Natural killer cell (primary cell): ENCODE results near the gene ZNF358. TPM values are rescaled to one million over a fixed set of nuclear protein-coding genes. Genes with fewer than 3 reads are reported as not detected.
A peak's percentile ranks its signal among the peaks of the same experiment; 100 is the strongest.

Source experiments
- ATAC-seq, 3 donors: fragments of 150-1000 bp in 2 of 3; fragments of 200-7000 bp in 1 of 3; cut with Tn5 transposase; 1 replicate in 1 of 3; 2 replicates in 2 of 3; pipeline ENCODE4 v1.10.0; 2021; ENCODE audit warnings: mild to moderate bottlenecking in 2 of 3, moderate library complexity in 2 of 3
- DNase-seq, 2 donors: peaks; one replicate each; pipeline versions ENCODE4 v3.0.0 to v3.0.0-alpha.2; 2013 to 2021; ENCODE audit warnings: mixed read lengths in 1 of 2
- H3K27ac ChIP-seq: one replicate; pipeline ENCODE4 v1.5.1; 2013; ENCODE audit warnings: mild to moderate bottlenecking, low read length
- H3K27me3 ChIP-seq: one replicate; pipeline ENCODE4 v1.6.1; 2013; ENCODE audit warnings: low read length; ENCODE audit not compliant: control insufficient read depth, insufficient read depth
- H3K36me3 ChIP-seq: one replicate; pipeline ENCODE4 v1.6.1; 2013; ENCODE audit warnings: low read length; ENCODE audit not compliant: control insufficient read depth, insufficient read depth
- H3K4me1 ChIP-seq: one replicate; pipeline ENCODE4 v1.6.1; 2013; ENCODE audit warnings: low read length; ENCODE audit not compliant: control insufficient read depth, insufficient read depth
- H3K4me3 ChIP-seq: one replicate; pipeline ENCODE4 v1.5.1; 2013; ENCODE audit warnings: low read length
- H3K9me3 ChIP-seq: one replicate; pipeline ENCODE4 v1.6.1; 2013; ENCODE audit warnings: low read length; ENCODE audit not compliant: control insufficient read depth, insufficient read depth
- H3K27ac Mint-ChIP-seq, 2 donors: one replicate each; pipeline ENCODE4 v1.8.0; 2022; ENCODE audit warnings: mild to moderate bottlenecking in 2 of 2, mixed read lengths in 2 of 2, moderate library complexity in 1 of 2
- H3K27me3 Mint-ChIP-seq, 2 donors: one replicate each; pipeline ENCODE4 v1.8.0; 2022; ENCODE audit warnings: low read depth in 2 of 2, mixed read lengths in 2 of 2
- H3K36me3 Mint-ChIP-seq: one replicate; pipeline ENCODE4 v1.8.0; 2022; ENCODE audit warnings: mixed read lengths
- H3K4me1 Mint-ChIP-seq, 2 donors: one replicate each; pipeline ENCODE4 v1.8.0; 2022; ENCODE audit warnings: mixed read lengths in 2 of 2
- H3K4me3 Mint-ChIP-seq: one replicate; pipeline ENCODE4 v1.8.0; 2022; ENCODE audit warnings: mild to moderate bottlenecking, moderate library complexity, mixed read lengths
- H3K9me3 Mint-ChIP-seq, 2 donors: one replicate each; pipeline ENCODE4 v1.8.0; 2022; ENCODE audit warnings: mixed read lengths in 2 of 2
- WGBS: methylation state at CpG from one replicate; pipeline ENCODE4 v1.1.7; 2013; ENCODE audit warnings: missing lambda C conversion rate; ENCODE audit not compliant: insufficient coverage; 5-methylcytosine and 5-hydroxymethylcytosine counted together
- intact Hi-C: fragments of 100-400 bp; cut with micrococcal nuclease; formaldehyde crosslinking; loops from one replicate; pipeline ENCODE4 v1.14.2; 2022
- total RNA-seq, 4 donors: library from RNA; stranded (reverse); fragments of 120-200 nt in 1 of 4; gene quantifications; one replicate each; pipeline versions ENCODE4 v1.2.3 to v1.2.4, GENCODE V29; 2013 to 2022
- TF ChIP-seq, protein P1 (sequence below): fragments of 200-600 bp; IDR thresholded peaks from one replicate; pipeline ENCODE4 v1.8.0; 2022; ENCODE audit warnings: antibody characterized with exemption

The ZNF358 gene
- total RNA-seq, 3 donors from 2014 or later (not counting 1 experiment from before 2014, with no cell fraction given), result 9.8 to 11.6 (median 10.9) TPM

DNA sequence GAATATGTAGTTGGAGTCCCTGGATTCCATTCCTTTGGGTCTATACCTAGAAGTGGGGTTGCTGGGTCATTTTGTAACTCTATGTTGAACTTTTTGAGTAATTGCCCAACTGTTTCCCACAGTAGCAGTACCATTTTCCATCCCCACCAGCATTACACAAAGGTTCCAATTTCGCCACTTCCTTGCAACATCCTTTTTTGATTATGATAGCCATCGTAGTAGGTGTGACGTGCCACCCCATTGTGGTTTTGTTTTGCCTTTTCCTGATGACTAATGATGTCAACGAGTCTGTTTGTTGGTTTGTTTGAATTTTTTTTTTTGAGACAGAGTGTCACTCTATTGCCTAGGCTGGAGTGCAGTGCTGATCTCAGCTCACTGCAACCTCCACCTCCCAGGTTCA, 23.8 kb upstream of the ZNF358 start:
- intact Hi-C loops, result no loop called here
- Histone ChIP-seq H3K27me3 (no peaks in the 10 kb centered on the region), H3K9me3 (no peaks in the 10 kb centered on the region), H3K36me3 (no peaks in the 10 kb centered on the region), H3K4me3 (no peak overlapping the region), H3K27ac (no peak overlapping the region), H3K4me1 (peaks cover 19% of the 10 kb centered on the region)
- 0% methylated on average over 3 of the region's 4 CpGs for WGBS
- no peaks in the 10 kb centered on the region for H3K9me3 Mint-ChIP-seq
- peak overlapping the region in 1 of 2 donors; percentile 68 for H3K27ac Mint-ChIP-seq
- TF ChIP-seq, protein P1, sequence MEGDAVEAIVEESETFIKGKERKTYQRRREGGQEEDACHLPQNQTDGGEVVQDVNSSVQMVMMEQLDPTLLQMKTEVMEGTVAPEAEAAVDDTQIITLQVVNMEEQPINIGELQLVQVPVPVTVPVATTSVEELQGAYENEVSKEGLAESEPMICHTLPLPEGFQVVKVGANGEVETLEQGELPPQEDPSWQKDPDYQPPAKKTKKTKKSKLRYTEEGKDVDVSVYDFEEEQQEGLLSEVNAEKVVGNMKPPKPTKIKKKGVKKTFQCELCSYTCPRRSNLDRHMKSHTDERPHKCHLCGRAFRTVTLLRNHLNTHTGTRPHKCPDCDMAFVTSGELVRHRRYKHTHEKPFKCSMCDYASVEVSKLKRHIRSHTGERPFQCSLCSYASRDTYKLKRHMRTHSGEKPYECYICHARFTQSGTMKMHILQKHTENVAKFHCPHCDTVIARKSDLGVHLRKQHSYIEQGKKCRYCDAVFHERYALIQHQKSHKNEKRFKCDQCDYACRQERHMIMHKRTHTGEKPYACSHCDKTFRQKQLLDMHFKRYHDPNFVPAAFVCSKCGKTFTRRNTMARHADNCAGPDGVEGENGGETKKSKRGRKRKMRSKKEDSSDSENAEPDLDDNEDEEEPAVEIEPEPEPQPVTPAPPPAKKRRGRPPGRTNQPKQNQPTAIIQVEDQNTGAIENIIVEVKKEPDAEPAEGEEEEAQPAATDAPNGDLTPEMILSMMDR, result no peak
- H3K4me1 Mint-ChIP-seq, result peaks cover 11 to 22% of the 10 kb centered on the region in 2 donors
- ATAC-seq (peak; percentile 21 to 75 (median 44)), DNase-seq (peak in 1 of 2 donors; percentile 51)
- peaks cover 4 to 6% of the 10 kb centered on the region in 2 donors for H3K27me3 Mint-ChIP-seq
- H3K4me3 Mint-ChIP-seq, result peak overlapping the region; percentile 5
- no peaks in the 10 kb centered on the region for H3K36me3 Mint-ChIP-seq

DNA sequence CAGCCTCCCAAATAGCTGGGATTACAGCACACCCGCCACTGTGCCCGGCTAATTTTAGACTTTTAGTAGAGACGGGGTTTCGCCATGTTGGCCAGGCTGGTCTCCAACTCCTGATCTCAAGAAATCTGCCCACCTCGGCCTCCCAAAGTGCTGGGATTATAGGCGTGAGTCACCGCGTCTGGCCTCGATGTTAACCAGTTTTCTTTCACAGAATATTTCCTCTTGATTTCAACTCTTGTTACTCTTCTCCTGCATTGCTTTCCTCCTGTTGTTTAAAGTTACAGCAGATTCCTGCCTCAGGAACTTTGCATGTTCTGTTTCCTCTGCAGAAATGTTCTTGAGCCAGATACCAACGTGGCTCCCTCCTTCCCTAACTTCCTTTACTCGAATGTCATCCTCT, 23.3 kb upstream of the ZNF358 start:
- intact Hi-C loops, result no loop called here
- Histone ChIP-seq H3K27me3 (no peaks in the 10 kb centered on the region), H3K27ac (no peak overlapping the region), H3K4me1 (peaks cover 19% of the 10 kb centered on the region), H3K9me3 (no peaks in the 10 kb centered on the region), H3K4me3 (no peak overlapping the region), H3K36me3 (no peaks in the 10 kb centered on the region)
- TF ChIP-seq, protein P1, result no peak
- H3K9me3 Mint-ChIP-seq, result no peaks in the 10 kb centered on the region
- WGBS, result 77% methylated on average over 11 of the region's 11 CpGs
- peaks cover 4 to 6% of the 10 kb centered on the region in 2 donors for H3K27me3 Mint-ChIP-seq
- H3K4me3 Mint-ChIP-seq, result no peak overlapping the region
- peaks cover 11 to 22% of the 10 kb centered on the region in 2 donors for H3K4me1 Mint-ChIP-seq
- ATAC-seq, result no peak
- no peak for DNase-seq
- no peaks in the 10 kb centered on the region for H3K36me3 Mint-ChIP-seq
- H3K27ac Mint-ChIP-seq, result peak overlapping the region; percentile 29 to 68

DNA sequence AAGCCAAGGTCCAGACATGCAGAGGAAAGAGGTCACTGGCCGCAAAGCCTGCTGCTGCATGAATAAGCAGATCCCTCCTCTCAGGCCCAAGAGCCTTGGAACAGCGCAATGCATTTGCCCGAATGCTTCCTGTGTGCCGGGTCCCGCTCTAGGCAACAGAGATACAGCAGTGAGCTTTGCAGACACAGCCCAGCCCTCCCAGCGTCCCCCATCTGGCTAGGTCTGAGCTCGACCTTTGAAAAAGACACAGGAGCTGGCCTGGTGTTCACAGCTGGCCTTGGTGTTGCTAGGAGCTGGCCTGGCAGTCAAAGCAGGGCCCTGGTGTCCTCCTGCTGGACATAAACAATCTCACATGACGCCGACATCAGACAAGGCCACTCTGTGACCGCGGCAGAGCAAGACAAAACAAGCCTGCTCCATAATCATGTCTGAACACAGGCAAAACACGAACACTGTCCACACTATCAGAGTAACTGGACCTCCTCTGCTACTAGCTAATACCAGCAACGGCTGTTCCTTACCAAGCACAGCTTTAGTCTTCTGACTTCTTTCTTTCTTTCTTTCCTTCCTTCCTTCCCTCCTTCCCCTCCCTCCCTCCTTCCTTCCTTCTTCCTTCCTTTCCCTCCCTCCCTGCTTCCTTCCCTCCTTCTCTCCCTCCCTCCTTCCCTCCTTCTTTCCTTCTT, 21.3 kb upstream of the ZNF358 start:
- DNase-seq (no peak), ATAC-seq (no peak)
- intact Hi-C loops, result no loop called here
- Histone ChIP-seq H3K9me3 (no peaks in the 10 kb centered on the region), H3K27me3 (no peaks in the 10 kb centered on the region), H3K4me3 (no peak overlapping the region), H3K27ac (no peak overlapping the region), H3K4me1 (peaks cover 8% of the 10 kb centered on the region), H3K36me3 (no peaks in the 10 kb centered on the region)
- TF ChIP-seq, protein P1, result no peak
- Mint-ChIP-seq H3K4me1 (peaks cover 5 to 16% of the 10 kb centered on the region in 2 donors), H3K9me3 (no peaks in the 10 kb centered on the region), H3K4me3 (no peak overlapping the region), H3K27ac (no peak overlapping the region), H3K36me3 (no peaks in the 10 kb centered on the region), H3K27me3 (peaks cover 12 to 15% of the 10 kb centered on the region in 2 donors)
- WGBS, result 86% methylated on average over 13 of the region's 13 CpGs

DNA sequence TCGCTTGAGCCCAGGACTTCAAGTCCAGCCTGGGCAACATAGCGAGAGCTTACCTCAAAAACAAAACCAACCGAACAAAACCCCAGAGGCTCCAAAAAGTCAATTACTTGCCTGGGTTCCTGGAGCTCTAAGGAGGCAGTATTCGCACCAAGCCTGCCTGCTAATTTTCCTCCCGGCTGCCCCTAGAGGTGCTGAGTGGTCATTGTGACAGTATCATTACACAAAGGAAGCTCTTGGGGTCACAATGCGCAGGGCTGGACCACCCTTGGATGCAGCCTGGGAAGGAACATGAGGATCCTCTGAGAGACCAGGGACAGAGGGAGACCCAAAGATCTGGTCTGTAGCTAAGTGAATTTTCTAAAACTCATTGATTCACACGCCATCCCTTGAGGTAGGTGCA, 18.6 kb upstream of the ZNF358 start:
- WGBS, result 54% methylated on average over 7 of the region's 7 CpGs
- peaks cover 5 to 10% of the 10 kb centered on the region in 2 donors for H3K4me1 Mint-ChIP-seq
- no peaks in the 10 kb centered on the region for H3K9me3 ChIP-seq

More for the DNA sequence above, 18.6 kb upstream of the ZNF358 start:
- H3K27me3 ChIP-seq, result peaks cover 8% of the 10 kb centered on the region
- H3K27me3 Mint-ChIP-seq, result peaks cover 23 to 25% of the 10 kb centered on the region in 2 donors
- TF ChIP-seq, protein P1, result peak; percentile 15
- intact Hi-C loops, result no loop called here
- H3K4me1 ChIP-seq, result peaks cover 5% of the 10 kb centered on the region
- DNase-seq, result no peak
- no peak overlapping the region for H3K4me3 Mint-ChIP-seq
- ATAC-seq, result peak in 1 of 3 donors; percentile 50
- no peaks in the 10 kb centered on the region for H3K36me3 Mint-ChIP-seq
- no peak overlapping the region for H3K4me3 ChIP-seq
- H3K27ac ChIP-seq, result no peak overlapping the region
- H3K27ac Mint-ChIP-seq, result no peak overlapping the region
- no peaks in the 10 kb centered on the region for H3K9me3 Mint-ChIP-seq
- H3K36me3 ChIP-seq, result no peaks in the 10 kb centered on the region
